Measurements from ENCODE around the gene SMPD3.

SMPD3 gene

GRCh38 chr16:68414581-68414980 lies 33.7 kb downstream of the SMPD3 start:
- no peaks in the 10 kb centered on the region for H4K20me1 ChIP-seq (ENCODE audit: insufficient read depth, low read length, poor library complexity, severe bottlenecking)
- H3K9me3 ChIP-seq (ENCODE audit: insufficient read depth, low read depth, low read length): no peaks in the 10 kb centered on the region
- H3K4me1 ChIP-seq (ENCODE audit: insufficient read depth, low read length, poor library complexity, severe bottlenecking): peaks cover 34% of the 10 kb centered on the region
- no peaks in the 10 kb centered on the region for H3K27me3 ChIP-seq (ENCODE audit: insufficient read depth, low read length, poor library complexity, severe bottlenecking)
- H2AFZ ChIP-seq (ENCODE audit: low read length): no peak overlapping the region
- H3F3A ChIP-seq (ENCODE audit: low read depth): no peaks in the 10 kb centered on the region
- no peaks in the 10 kb centered on the region for H3K36me3 ChIP-seq (ENCODE audit: insufficient read depth, low read length)
- no peak overlapping the region for H3K4me2 ChIP-seq (ENCODE audit: low read depth, low read length, poor library complexity, severe bottlenecking)
- no peaks in the 10 kb centered on the region for H3K9me2 ChIP-seq (replicated peaks; ENCODE audit: low read depth, low read length)
- no peak overlapping the region for H3K4me3 ChIP-seq (ENCODE audit: low read length, poor library complexity, severe bottlenecking)
- no peaks in the 10 kb centered on the region for H3K79me2 ChIP-seq (ENCODE audit: insufficient read depth, low read length)
- H3K9ac ChIP-seq (ENCODE audit: low read depth, low read length, poor library complexity, severe bottlenecking): no peak overlapping the region
- TF ChIP-seq EZH2phosphoT487 (IDR thresholded peaks at IDR 0.05; ENCODE audit: borderline replicate concordance) (no peak), CTCF (conservative IDR thresholded peaks at IDR 0.05; ENCODE audit: low read length) (no peak)

DNA sequence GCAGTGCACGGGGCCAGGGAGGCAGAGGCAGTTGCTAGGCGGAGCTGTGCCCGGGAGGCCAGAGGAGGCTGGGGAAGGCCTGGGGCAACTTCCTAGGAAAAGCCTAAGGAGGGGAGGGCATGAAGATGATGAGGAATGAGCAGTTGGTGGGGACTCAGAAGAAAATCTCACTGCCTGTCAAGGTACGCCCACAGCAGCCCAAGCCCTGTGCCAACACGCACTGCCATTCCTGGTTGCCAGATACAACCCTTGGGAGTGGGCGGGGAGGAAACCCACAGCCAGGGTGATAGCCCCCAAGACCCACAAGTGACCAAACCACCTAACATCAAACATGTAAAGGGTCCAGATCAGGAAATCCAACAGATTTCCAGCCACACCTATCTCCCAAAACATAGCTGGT lies 36.2 kb downstream of the SMPD3 start:
- H3K4me2 ChIP-seq (ENCODE audit: low read depth, low read length, poor library complexity, severe bottlenecking): no peak overlapping the region
- no peaks in the 10 kb centered on the region for H3K79me2 ChIP-seq (ENCODE audit: insufficient read depth, low read length)
- H3K9me2 ChIP-seq (replicated peaks; ENCODE audit: low read depth, low read length): no peaks in the 10 kb centered on the region
- H4K20me1 ChIP-seq (ENCODE audit: insufficient read depth, low read length, poor library complexity, severe bottlenecking): no peaks in the 10 kb centered on the region
- H3K9me3 ChIP-seq (ENCODE audit: insufficient read depth, low read depth, low read length): no peaks in the 10 kb centered on the region
- no peak for TF ChIP-seq EZH2phosphoT487 (IDR thresholded peaks at IDR 0.05; ENCODE audit: borderline replicate concordance)
- TF ChIP-seq CTCF (conservative IDR thresholded peaks at IDR 0.05; ENCODE audit: low read length): no peak
- H3K9ac ChIP-seq (ENCODE audit: low read depth, low read length, poor library complexity, severe bottlenecking): no peak overlapping the region
- no peaks in the 10 kb centered on the region for H3K36me3 ChIP-seq (ENCODE audit: insufficient read depth, low read length)
- no peak overlapping the region for H3K4me3 ChIP-seq (ENCODE audit: low read length, poor library complexity, severe bottlenecking)
- no peaks in the 10 kb centered on the region for H3K27me3 ChIP-seq (ENCODE audit: insufficient read depth, low read length, poor library complexity, severe bottlenecking)
- H2AFZ ChIP-seq (ENCODE audit: low read length): no peak overlapping the region
- no peaks in the 10 kb centered on the region for H3F3A ChIP-seq (ENCODE audit: low read depth)
- H3K4me1 ChIP-seq (ENCODE audit: insufficient read depth, low read length, poor library complexity, severe bottlenecking): peaks cover 18% of the 10 kb centered on the region

- no peaks in the 10 kb centered on the region for H3F3A ChIP-seq (ENCODE audit: low read depth)
- H3K9me2 ChIP-seq (replicated peaks; ENCODE audit: low read depth, low read length): no peaks in the 10 kb centered on the region
- H3K9ac ChIP-seq (ENCODE audit: low read depth, low read length, poor library complexity, severe bottlenecking): no peak overlapping the region
- H3K79me2 ChIP-seq (ENCODE audit: insufficient read depth, low read length): no peaks in the 10 kb centered on the region
- H4K20me1 ChIP-seq (ENCODE audit: insufficient read depth, low read length, poor library complexity, severe bottlenecking): no peaks in the 10 kb centered on the region
- H3K36me3 ChIP-seq (ENCODE audit: insufficient read depth, low read length): no peaks in the 10 kb centered on the region
- H3K4me3 ChIP-seq (ENCODE audit: low read length, poor library complexity, severe bottlenecking): no peak overlapping the region
- H2AFZ ChIP-seq (ENCODE audit: low read length): no peak overlapping the region
- no peak for TF ChIP-seq CTCF (conservative IDR thresholded peaks at IDR 0.05; ENCODE audit: low read length)
- TF ChIP-seq EZH2phosphoT487 (IDR thresholded peaks at IDR 0.05; ENCODE audit: borderline replicate concordance): no peak
- H3K4me2 ChIP-seq (ENCODE audit: low read depth, low read length, poor library complexity, severe bottlenecking): no peak overlapping the region
- H3K27me3 ChIP-seq (ENCODE audit: insufficient read depth, low read length, poor library complexity, severe bottlenecking): no peaks in the 10 kb centered on the region
- H3K9me3 ChIP-seq (ENCODE audit: insufficient read depth, low read depth, low read length): no peaks in the 10 kb centered on the region
- peaks cover 18% of the 10 kb centered on the region for H3K4me1 ChIP-seq (ENCODE audit: insufficient read depth, low read length, poor library complexity, severe bottlenecking)
Observed at GRCh38 chr16:68411086-68411485, 37.2 kb downstream of the SMPD3 start.

Data from Loucy (cell line).